GM12873 (cell line): ENCODE measurements around the gene RILPL2.

Experiments used
- CTCF ChIP-seq: IDR thresholded peaks from 2 replicates; pipeline ENCODE4 v1.5.1; 2012; ENCODE audit warnings: low read depth, mild to moderate bottlenecking, moderate library complexity, low read length, control low read depth; ENCODE audit not compliant: insufficient read depth; ENCODE audit errors: missing control alignments

The RILPL2 gene

GRCh38 chr12:123384318-123384993 is 52.0 kb downstream of the RILPL2 start:
- TF ChIP-seq CTCF, result peak; percentile 10

DNA sequence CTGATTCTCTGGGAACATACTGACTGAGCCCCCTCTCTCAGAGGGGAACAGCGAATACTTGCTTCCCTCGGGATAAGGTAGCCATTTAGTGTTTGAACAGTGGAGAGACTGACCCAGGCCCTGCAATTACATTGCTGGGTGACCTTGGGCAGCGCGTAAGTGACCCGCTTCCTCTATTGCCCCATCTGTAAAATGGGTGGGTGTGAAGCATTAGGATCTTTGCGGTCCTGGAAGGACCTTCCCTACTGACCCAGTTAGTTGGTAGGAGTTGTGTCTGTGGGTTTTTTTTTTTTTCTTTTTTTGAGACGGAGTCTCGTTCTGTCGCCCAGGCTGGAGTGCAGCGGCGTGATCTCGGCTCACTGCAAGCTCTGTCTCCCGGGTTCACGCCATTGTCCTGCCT is 53.8 kb downstream of the RILPL2 start:
- TF ChIP-seq CTCF, result no peak

DNA sequence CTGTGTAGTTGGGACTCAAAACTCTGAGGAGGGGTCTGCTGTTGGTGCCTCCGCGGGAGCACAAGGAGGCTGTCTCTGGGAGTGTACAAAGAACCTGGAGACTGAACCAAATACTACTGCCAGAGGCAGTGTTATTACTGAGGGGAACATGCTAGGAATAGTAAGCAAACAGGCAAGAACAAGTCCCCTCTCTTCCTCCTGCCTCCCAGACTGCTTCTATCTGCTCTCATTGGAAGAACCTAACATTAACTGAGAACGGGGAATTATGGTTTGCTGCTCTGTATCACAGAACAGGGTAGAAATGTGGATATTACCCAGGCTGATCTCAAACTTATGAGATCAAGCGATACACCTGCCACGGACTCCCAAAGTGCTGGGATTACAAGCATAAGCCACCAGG is 57.1 kb downstream of the RILPL2 start:
- TF ChIP-seq CTCF, result no peak

DNA sequence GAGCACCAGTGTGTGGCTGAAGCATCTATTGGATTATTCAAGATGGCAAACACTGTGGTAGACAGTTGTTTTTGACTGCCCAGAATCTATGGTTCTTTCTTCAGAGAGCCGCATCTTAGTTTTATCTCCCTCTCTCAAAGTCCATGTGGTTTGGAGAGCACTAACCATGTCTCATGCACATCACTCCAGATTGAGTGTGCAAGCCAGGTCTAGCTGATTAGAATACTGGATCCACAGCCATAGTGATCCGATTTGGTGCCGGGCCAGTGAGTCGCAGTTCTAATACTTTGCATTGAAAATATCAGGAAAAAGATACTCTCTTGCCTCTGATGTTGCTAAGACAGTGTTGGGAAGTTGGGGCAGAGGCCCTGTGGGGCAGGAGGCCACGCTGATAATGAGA is 67.3 kb downstream of the RILPL2 start:
- TF ChIP-seq CTCF, result no peak

GRCh38 chr12:123367511-123367910 is 69.0 kb downstream of the RILPL2 start:
- no peak for TF ChIP-seq CTCF
